Measurements from ENCODE around the gene ATL2. TPM values are rescaled to one million over a fixed set of nuclear protein-coding genes. Genes with fewer than 3 reads are reported as not detected.
"Not testable (repeated sequence)": the region's sequence is repeated elsewhere in the genome, so short reads cannot be mapped to it uniquely, and the experiment has no call there.

Gene ATL2
- total RNA-seq, 1 donor = 44.2 TPM

GRCh38 chr2:38261569-38262068 is 115.5 kb downstream of the ATL2 start:
- H3K4me3 ChIP-seq (ENCODE audit: low read depth, low read length) = no peak overlapping the region
- no peak for DNase-seq (ENCODE audit: low read depth)
- TF ChIP-seq CTCF (IDR thresholded peaks at IDR 0.05; ENCODE audit: insufficient read depth, low read length) = no peak

GRCh38 chr2:38260972-38261371 is 116.1 kb downstream of the ATL2 start:
- no peak for DNase-seq (ENCODE audit: low read depth)
- H3K4me3 ChIP-seq (ENCODE audit: low read depth, low read length) = no peak overlapping the region
- TF ChIP-seq CTCF (IDR thresholded peaks at IDR 0.05; ENCODE audit: insufficient read depth, low read length) = no peak

- H3K4me3 ChIP-seq (ENCODE audit: low read depth, low read length) = no peak overlapping the region
- no peak for DNase-seq (ENCODE audit: low read depth)
- TF ChIP-seq CTCF (IDR thresholded peaks at IDR 0.05; ENCODE audit: insufficient read depth, low read length) = no peak
Observed at GRCh38 chr2:38260469-38260868, 116.6 kb downstream of the ATL2 start.

GRCh38 chr2:38259311-38259710 is 117.8 kb downstream of the ATL2 start:
- no peak for DNase-seq (ENCODE audit: low read depth)
- TF ChIP-seq CTCF (IDR thresholded peaks at IDR 0.05; ENCODE audit: insufficient read depth, low read length) = no peak
- no peak overlapping the region for H3K4me3 ChIP-seq (ENCODE audit: low read depth, low read length)

GRCh38 chr2:38257680-38258079 is 119.4 kb downstream of the ATL2 start:
- DNase-seq (ENCODE audit: low read depth); H3K4me3 ChIP-seq (ENCODE audit: low read depth, low read length): not testable (repeated sequence)

- no peak overlapping the region for H3K4me3 ChIP-seq (ENCODE audit: low read depth, low read length)
- TF ChIP-seq CTCF (IDR thresholded peaks at IDR 0.05; ENCODE audit: insufficient read depth, low read length) = no peak
- no peak for DNase-seq (ENCODE audit: low read depth)
Observed at GRCh38 chr2:38256610-38257009, 120.5 kb downstream of the ATL2 start.

- no peak for DNase-seq (ENCODE audit: low read depth)
- no peak for TF ChIP-seq CTCF (IDR thresholded peaks at IDR 0.05; ENCODE audit: insufficient read depth, low read length)
- no peak overlapping the region for H3K4me3 ChIP-seq (ENCODE audit: low read depth, low read length)
Observed at GRCh38 chr2:38255211-38255610, 121.9 kb downstream of the ATL2 start.

Data from fibroblast of the aortic adventitia (primary cell).